Measurements from ENCODE around the gene PRAMEF1. TPM values are rescaled to one million over a fixed set of nuclear protein-coding genes. Genes with fewer than 3 reads are reported as not detected.

The PRAMEF1 gene
- total RNA-seq, 1 experiment from 2014 or later = not detected

- TF ChIP-seq ZNF281 (CRISPR knock-in tag; IDR thresholded peaks at IDR 0.05) (no peak), ZNF671 (CRISPR knock-in tag; IDR thresholded peaks at IDR 0.05) (no peak), SMAD4 (CRISPR knock-in tag; IDR thresholded peaks at IDR 0.05) (no peak), USF1 (CRISPR knock-in tag; IDR thresholded peaks at IDR 0.05) (no peak), ZNF423 (CRISPR knock-in tag; IDR thresholded peaks at IDR 0.05) (no peak)
Observed at GRCh38 chr1:12799730-12800129, 8.5 kb downstream of the PRAMEF1 start (continued).

- Mint-ChIP-seq H3K27ac (no peak overlapping the region), H3K4me3 (no peak overlapping the region), H3K9me3 (peaks cover 75% of the 10 kb centered on the region), H3K36me3 (peaks cover 45% of the 10 kb centered on the region), H3K4me1 (no peaks in the 10 kb centered on the region), H3K27me3 (ENCODE audit: low read depth) (peaks cover 17% of the 10 kb centered on the region)
- CTCF ChIA-PET = no interaction called here
- DNase-seq (ENCODE audit: low spot score) = no peak
- POLR2A ChIA-PET = no interaction called here
- TF ChIP-seq MAX (CRISPR knock-in tag; IDR thresholded peaks at IDR 0.05) = no peak
- TF ChIP-seq ARID4B (CRISPR knock-in tag; IDR thresholded peaks at IDR 0.05; ENCODE audit: borderline replicate concordance) = no peak
- TF ChIP-seq ERG (CRISPR knock-in tag; IDR thresholded peaks at IDR 0.05) = no peak
- TF ChIP-seq NR1H2 (CRISPR knock-in tag; IDR thresholded peaks at IDR 0.05) = no peak
- TF ChIP-seq ZMAT4 (CRISPR knock-in tag; IDR thresholded peaks at IDR 0.05) = no peak
- TF ChIP-seq CREB1 (CRISPR knock-in tag; IDR thresholded peaks at IDR 0.05) = no peak
- TF ChIP-seq NFATC4 (CRISPR knock-in tag; IDR thresholded peaks at IDR 0.05) = no peak
- TF ChIP-seq FOXK1 (CRISPR knock-in tag; IDR thresholded peaks at IDR 0.05) = no peak
- TF ChIP-seq RORB (CRISPR knock-in tag; IDR thresholded peaks at IDR 0.05) = no peak
- TF ChIP-seq ZNF219 (CRISPR knock-in tag; IDR thresholded peaks at IDR 0.05; ENCODE audit: borderline replicate concordance) = no peak
- TF ChIP-seq ETV6 (CRISPR knock-in tag; IDR thresholded peaks at IDR 0.05) = no peak
- no peak for TF ChIP-seq ZNF121 (CRISPR knock-in tag; IDR thresholded peaks at IDR 0.05)
- TF ChIP-seq FOXJ3 (CRISPR knock-in tag; IDR thresholded peaks at IDR 0.05; ENCODE audit: borderline replicate concordance) = no peak
- TF ChIP-seq SOX15 (CRISPR knock-in tag; IDR thresholded peaks at IDR 0.05) = no peak
- no peak for TF ChIP-seq STAT6 (CRISPR knock-in tag; conservative IDR thresholded peaks at IDR 0.05; ENCODE audit: low read depth)
- no peak for TF ChIP-seq GABPB1 (CRISPR knock-in tag; IDR thresholded peaks at IDR 0.05)
- no peak for TF ChIP-seq USF1 (CRISPR knock-in tag; IDR thresholded peaks at IDR 0.05)
- no peak for ATAC-seq
Observed at GRCh38 chr1:12809933-12810332, 18.7 kb downstream of the PRAMEF1 start.

All from WTC11 (cell line).